SK-N-DZ (cell line): ENCODE data around the gene CACNA1F.
"Not testable (repeated sequence)": the region's sequence is repeated elsewhere in the genome, so short reads cannot be mapped to it uniquely, and the experiment has no call there.

ENCODE experiments used
- DNase-seq: peaks from one replicate; pipeline ENCODE4 v3.0.0-alpha.2; 2015; ENCODE audit warnings: low spot score

Gene CACNA1F

GRCh38 chrX:49176421-49177326, 56.5 kb downstream of the CACNA1F start:
- no peak for DNase-seq

- no peak for DNase-seq
Observed at GRCh38 chrX:49175435-49176274, 57.5 kb downstream of the CACNA1F start.

GRCh38 chrX:49174723-49175122, 58.4 kb downstream of the CACNA1F start:
- no peak for DNase-seq

- not testable (repeated sequence) for DNase-seq
Observed at GRCh38 chrX:49173544-49173943, 59.6 kb downstream of the CACNA1F start.

- DNase-seq = no peak
Observed at GRCh38 chrX:49172280-49172780, 60.8 kb downstream of the CACNA1F start.

- DNase-seq = no peak
Observed at GRCh38 chrX:49171752-49172279, 61.3 kb downstream of the CACNA1F start, which contains the start of gene PLP2. PLP2 (plus strand) TSS chrX:49171898; CDS start chrX:49172001, 103 bp downstream.

- DNase-seq = no peak
Observed at GRCh38 chrX:49167740-49168108, 65.4 kb downstream of the CACNA1F start.

- DNase-seq = no peak
Observed at GRCh38 chrX:49166914-49167739, 66.0 kb downstream of the CACNA1F start.

- no peak for DNase-seq
Observed at GRCh38 chrX:49165901-49166881, 66.9 kb downstream of the CACNA1F start.

GRCh38 chrX:49164589-49165360, 68.4 kb downstream of the CACNA1F start:
- no peak for DNase-seq

- DNase-seq = peak; percentile 78
Observed at GRCh38 chrX:49163555-49164419, 69.4 kb downstream of the CACNA1F start.

- DNase-seq = no peak
Observed at GRCh38 chrX:49162620-49163019, 70.5 kb downstream of the CACNA1F start, which contains the start of gene MAGIX. MAGIX (plus strand) TSS chrX:49162758; CDS start chrX:49162890, 132 bp downstream.

GRCh38 chrX:49161632-49162031, 71.5 kb downstream of the CACNA1F start:
- no peak for DNase-seq

GRCh38 chrX:49160908-49161307, 72.2 kb downstream of the CACNA1F start:
- DNase-seq = no peak

GRCh38 chrX:49157194-49157593, 75.9 kb downstream of the CACNA1F start:
- no peak for DNase-seq

- DNase-seq = peak; percentile 88
Observed at GRCh38 chrX:49155900-49156837, 77.0 kb downstream of the CACNA1F start.
